GM12873 (cell line): Measurements from ENCODE around the gene MMP10.

Experiments
- CTCF ChIP-seq: IDR thresholded peaks from 2 replicates; pipeline ENCODE4 v1.5.1; 2012; ENCODE audit warnings: low read depth, mild to moderate bottlenecking, moderate library complexity, low read length, control low read depth; ENCODE audit not compliant: insufficient read depth; ENCODE audit errors: missing control alignments

Gene MMP10

GRCh38 chr11:102794382-102794781, 14.0 kb upstream of the MMP10 start:
- peak; percentile 64 for TF ChIP-seq CTCF

GRCh38 chr11:102793677-102794290, 13.4 kb upstream of the MMP10 start:
- no peak for TF ChIP-seq CTCF

GRCh38 chr11:102792604-102793003, 12.2 kb upstream of the MMP10 start:
- no peak for TF ChIP-seq CTCF

- no peak for TF ChIP-seq CTCF
Measured at GRCh38 chr11:102791271-102792036, 11.0 kb upstream of the MMP10 start.

GRCh38 chr11:102788334-102788995, 8.0 kb upstream of the MMP10 start:
- TF ChIP-seq CTCF = no peak

- no peak for TF ChIP-seq CTCF
Measured at GRCh38 chr11:102784380-102784779, 4.0 kb upstream of the MMP10 start.

- TF ChIP-seq CTCF = no peak
Measured at GRCh38 chr11:102783720-102784119, 3.3 kb upstream of the MMP10 start.
